Common myeloid progenitor, CD34-positive (primary cell): ENCODE measurements around the gene THSD7B.
"Not testable (repeated sequence)": the region's sequence is repeated elsewhere in the genome, so short reads cannot be mapped to it uniquely, and the experiment has no call there.

Experiments
- CTCF ChIA-PET: fragments of 350-600 bp; sonication (Branson Sonifier 250); formaldehyde crosslinking; loops from one replicate; lab custom pipeline; 2021; ENCODE audit warnings: antibody characterized with exemption; lab: Charles Lee
- POLR2A ChIA-PET: fragments of 350-600 bp; sonication (Branson Sonifier 250); formaldehyde crosslinking; loops from one replicate; lab custom pipeline; 2021; ENCODE audit warnings: antibody characterized with exemption; lab: Charles Lee
- DNase-seq, 3 donors: peaks; one replicate each; pipeline versions ENCODE4 v3.0.0 to v3.0.0-alpha.2; 2013
- H3K27ac ChIP-seq, 2 experiments: 1 replicate in 1 of 2; 2 replicates in 1 of 2; pipeline ENCODE4 v1.7.0; 2013; ENCODE audit warnings: inconsistent platforms in 2 of 2, low read length in 2 of 2, mild to moderate bottlenecking in 2 of 2, low read depth in 1 of 2, moderate library complexity in 1 of 2; ENCODE audit not compliant: severe bottlenecking in 2 of 2, insufficient read depth in 1 of 2, poor library complexity in 1 of 2
- H3K27me3 ChIP-seq, 5 experiments: replicated peaks in 2 of 5; 1 replicate in 3 of 5; 2 replicates in 2 of 5; pipeline versions ENCODE4 v1.6.1 to v1.7.0; 2013; ENCODE audit warnings: low read length in 4 of 5, mild to moderate bottlenecking in 2 of 5, moderate library complexity in 2 of 5, inconsistent platforms in 1 of 5; ENCODE audit not compliant: insufficient read depth in 5 of 5, control insufficient read depth in 4 of 5
- H3K36me3 ChIP-seq, 4 experiments: 1 replicate in 2 of 4; 2 replicates in 2 of 4; pipeline versions ENCODE4 v1.6.1 to v1.7.0; 2013; ENCODE audit warnings: low read length in 3 of 4, control low read depth in 1 of 4, mild to moderate bottlenecking in 1 of 4; ENCODE audit not compliant: control insufficient read depth in 4 of 4, insufficient read depth in 4 of 4
- H3K4me1 ChIP-seq, 4 experiments: 1 replicate in 3 of 4; 2 replicates in 1 of 4; pipeline versions ENCODE4 v1.6.1 to v1.7.1; 2013; ENCODE audit warnings: low read length in 3 of 4, mild to moderate bottlenecking in 3 of 4, control low read depth in 1 of 4, inconsistent platforms in 1 of 4, moderate library complexity in 1 of 4; ENCODE audit not compliant: control insufficient read depth in 4 of 4, insufficient read depth in 4 of 4; ENCODE audit errors: control extremely low read depth in 1 of 4
- H3K4me3 ChIP-seq, 7 experiments: 1 replicate in 4 of 7; 2 replicates in 3 of 7; pipeline versions ENCODE4 v1.5.1 to v1.7.0; 2013; ENCODE audit warnings: mild to moderate bottlenecking in 7 of 7, low read length in 6 of 7, moderate library complexity in 6 of 7, inconsistent platforms in 2 of 7, low read depth in 2 of 7, control low read depth in 1 of 7; ENCODE audit not compliant: insufficient read depth in 4 of 7, control insufficient read depth in 1 of 7; ENCODE audit errors: extremely low read depth in 1 of 7
- H3K9me3 ChIP-seq, 5 experiments: 1 replicate in 4 of 5; 2 replicates in 1 of 5; pipeline versions ENCODE4 v1.6.1 to v1.7.1; 2013; ENCODE audit warnings: low read length in 4 of 5, mild to moderate bottlenecking in 2 of 5, inconsistent platforms in 1 of 5, low read depth in 1 of 5, moderate library complexity in 1 of 5; ENCODE audit not compliant: control insufficient read depth in 4 of 5, insufficient read depth in 2 of 5; ENCODE audit errors: control extremely low read depth in 1 of 5
- WGBS: methylation state at CpG from one replicate; pipeline ENCODE4 v1.1.5; 2013; ENCODE audit not compliant: insufficient coverage; 5-methylcytosine and 5-hydroxymethylcytosine counted together

THSD7B gene

GRCh38 chr2:136966485-136966884 is 201.1 kb downstream of the THSD7B start:
- ChIA-PET CTCF (no interaction called here), POLR2A (interaction anchor here (0.7 kb wide), 1 partner anchor 117 kb away, joined by 3 read pairs; no protein-coding TSS in a partner anchor)
- Histone ChIP-seq H3K4me3 (no peak overlapping the region), H3K27ac (no peak overlapping the region), H3K36me3 (no peaks in the 10 kb centered on the region), H3K9me3 (no peaks in the 10 kb centered on the region), H3K4me1 (no peaks in the 10 kb centered on the region), H3K27me3 (peaks cover 0 to 1% (median 0%) of the 10 kb centered on the region in 5 experiments)
- 98% methylated on average over 4 of the region's 5 CpGs for WGBS
- no peak for DNase-seq

GRCh38 chr2:136980303-136980702 is 215.0 kb downstream of the THSD7B start:
- no peaks in the 10 kb centered on the region for H3K36me3 ChIP-seq
- H3K9me3 ChIP-seq, result no peaks in the 10 kb centered on the region
- no peaks in the 10 kb centered on the region for H3K27me3 ChIP-seq
- H3K4me1 ChIP-seq, result no peaks in the 10 kb centered on the region
- H3K27ac ChIP-seq, result no peak overlapping the region
- H3K4me3 ChIP-seq, result no peak overlapping the region
- POLR2A ChIA-PET, result no interaction called here
- 96% methylated on average over 3 of the region's 3 CpGs for WGBS
- CTCF ChIA-PET, result no interaction called here
- no peak for DNase-seq

GRCh38 chr2:136981689-136982088 is 216.3 kb downstream of the THSD7B start:
- CTCF ChIA-PET, H3K4me1 ChIP-seq, DNase-seq, POLR2A ChIA-PET, H3K36me3 ChIP-seq, H3K4me3 ChIP-seq, H3K9me3 ChIP-seq, H3K27me3 ChIP-seq, H3K27ac ChIP-seq: not testable (repeated sequence)
- WGBS, result 91% methylated on average over 5 of the region's 6 CpGs

- H3K27me3 ChIP-seq, result no peaks in the 10 kb centered on the region
These were observed 219.7 kb downstream of the THSD7B start for GRCh38 chr2:136985044-136985443.

GRCh38 chr2:136986605-136987221 is 221.4 kb downstream of the THSD7B start:
- Histone ChIP-seq H3K27ac (no peak overlapping the region), H3K4me1 (no peaks in the 10 kb centered on the region), H3K36me3 (no peaks in the 10 kb centered on the region), H3K9me3 (no peaks in the 10 kb centered on the region), H3K27me3 (no peaks in the 10 kb centered on the region), H3K4me3 (no peak overlapping the region)
- ChIA-PET POLR2A (no interaction called here), CTCF (interaction anchor here (0.8 kb wide), 1 partner anchor 9 kb away, joined by 3 read pairs; no protein-coding TSS in a partner anchor)
- 93% methylated on average over 4 of the region's 5 CpGs for WGBS
- no peak for DNase-seq

More at GRCh38 chr2:136985044-136985443, 219.7 kb downstream of the THSD7B start:
- 96% methylated on average over 4 of the region's 4 CpGs for WGBS
- no peak overlapping the region for H3K4me3 ChIP-seq
- CTCF ChIA-PET, result no interaction called here
- DNase-seq, result no peak
- H3K36me3 ChIP-seq, result no peaks in the 10 kb centered on the region
- no peak overlapping the region for H3K27ac ChIP-seq
- H3K9me3 ChIP-seq, result no peaks in the 10 kb centered on the region
- no peaks in the 10 kb centered on the region for H3K4me1 ChIP-seq
- POLR2A ChIA-PET, result no interaction called here

- Histone ChIP-seq H3K27me3 (peaks cover 0 to 2% (median 0%) of the 10 kb centered on the region in 5 experiments), H3K4me1 (no peaks in the 10 kb centered on the region), H3K36me3 (no peaks in the 10 kb centered on the region), H3K9me3 (no peaks in the 10 kb centered on the region), H3K4me3 (no peak overlapping the region), H3K27ac (no peak overlapping the region)
- DNase-seq, result no peak
- POLR2A ChIA-PET, result no interaction called here
- 84% methylated on average over 3 of the region's 4 CpGs for WGBS
- CTCF ChIA-PET, result no interaction called here
These were observed 225.0 kb downstream of the THSD7B start for GRCh38 chr2:136990316-136990715.

GRCh38 chr2:136994793-136995192 is 229.4 kb downstream of the THSD7B start:
- no peak overlapping the region for H3K4me3 ChIP-seq
- H3K4me1 ChIP-seq, result no peaks in the 10 kb centered on the region
- H3K9me3 ChIP-seq, result no peaks in the 10 kb centered on the region
- WGBS, result no CpG with 5 or more reads among the region's 1 CpG
- ChIA-PET CTCF (interaction anchor here (0.6 kb wide), 1 partner anchor 16 kb away, joined by 3 read pairs; no protein-coding TSS in a partner anchor), POLR2A (no interaction called here)
- H3K36me3 ChIP-seq, result no peaks in the 10 kb centered on the region
- DNase-seq, result no peak
- peaks cover 0 to 2% (median 0%) of the 10 kb centered on the region in 5 experiments for H3K27me3 ChIP-seq
- no peak overlapping the region for H3K27ac ChIP-seq
